ENCODE measurements around the gene ADAMTS12. TPM values are rescaled to one million over a fixed set of nuclear protein-coding genes. Genes with fewer than 3 reads are reported as not detected.

Gene ADAMTS12
- total and polyA plus RNA-seq, 2 of the 8 experiments (the other 6 are each of a cell fraction or from before 2014, with no cell fraction given): 6.4 to 12.8 TPM

DNA sequence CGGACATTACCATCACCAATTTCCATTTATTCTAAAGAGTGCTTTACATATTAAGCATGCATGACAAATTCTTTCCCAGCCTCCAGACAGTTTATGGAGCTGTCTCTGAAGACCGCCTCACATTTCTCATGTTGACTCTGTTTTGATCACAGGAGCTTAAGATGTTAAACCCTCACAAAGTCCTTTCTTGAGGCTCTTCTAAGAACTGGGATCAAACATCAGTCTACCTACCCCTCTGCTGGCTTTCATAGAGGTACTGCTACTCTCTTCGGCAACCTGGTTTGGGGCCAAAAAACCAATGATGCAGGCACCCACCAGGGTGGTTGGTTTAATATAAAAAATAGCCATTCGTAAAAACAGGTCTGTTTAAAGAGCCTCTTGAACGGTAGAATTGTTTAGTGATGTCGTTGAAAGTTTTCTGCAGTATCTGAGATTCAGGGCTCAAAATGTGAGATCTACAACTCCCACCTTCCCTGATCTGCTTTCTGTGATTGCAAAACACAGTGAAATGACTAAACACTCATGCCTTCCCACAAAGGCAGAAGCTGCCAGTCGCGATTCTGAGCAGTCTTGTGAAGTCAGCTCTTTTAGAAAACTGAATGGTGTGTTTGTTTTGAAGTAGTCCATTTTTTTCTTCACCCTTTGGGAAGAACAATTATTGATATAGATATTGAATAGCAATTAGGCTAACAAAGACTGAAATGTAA, 47.9 kb upstream of the ADAMTS12 start (continued):
- TF ChIP-seq TBP (IDR thresholded peaks at IDR 0.05; ENCODE audit: low read depth, low read length) (no peak), TEAD4 (IDR thresholded peaks at IDR 0.05; ENCODE audit: low read depth, low read length) (no peak), BCL11A (IDR thresholded peaks at IDR 0.05; ENCODE audit: low read depth in 2 of 2, low read length in 2 of 2) (no peak), KDM4A (IDR thresholded peaks at IDR 0.05; ENCODE audit: low read depth, low read length, severe bottlenecking) (no peak)

Measured in H1 (cell line).